Right lobe of liver (tissue), 4 donors: ENCODE results near the gene MYOG.

ENCODE experiments used
- POLR2A ChIP-seq: fragments of 450-650 bp; IDR thresholded peaks from one replicate; pipeline ENCODE4 v1.6.1; 2017; ENCODE audit warnings: antibody characterized with exemption, mild to moderate bottlenecking
- TF ChIP-seq, protein P1 (sequence below), 4 donors: fragments of 200-600 bp in 3 of 4; fragments of 450-650 bp in 1 of 4; IDR thresholded peaks; one replicate each; pipeline versions ENCODE4 v1.5.1 to v1.8.0; 2016 to 2022; ENCODE audit warnings: antibody characterized with exemption in 4 of 4, mild to moderate bottlenecking in 2 of 4
- donor health status: DM: no; HTN: no; CAD: no.
- donor health status: DM: no; HTN: no; CAD: no.
- donor health status: DM: no; HTN: yes; CAD: no.

DNA sequence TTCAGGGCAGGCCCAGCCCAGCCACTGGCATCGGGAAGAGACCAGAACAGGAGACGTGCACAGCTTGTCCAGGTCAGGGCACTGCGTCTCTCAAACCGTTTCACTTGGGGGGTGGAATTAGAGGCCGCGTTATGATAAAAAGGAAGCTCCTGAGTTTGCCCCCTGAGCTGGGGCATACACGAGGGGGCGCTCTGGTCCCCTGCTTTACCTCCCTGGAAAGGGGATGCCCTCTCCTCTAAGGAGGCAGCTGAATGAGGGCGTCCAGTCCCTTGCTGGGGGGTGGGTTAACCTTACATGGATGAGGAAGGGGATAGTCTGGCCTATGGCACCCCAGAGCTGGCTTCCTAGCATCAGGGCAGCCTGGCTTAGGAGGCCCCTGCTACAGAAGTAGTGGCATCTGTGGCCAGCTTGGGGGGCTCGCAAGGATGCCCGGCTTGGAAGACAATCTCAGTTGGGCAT lies 2.3 kb downstream of the MYOG start:
- TF ChIP-seq, protein P1, sequence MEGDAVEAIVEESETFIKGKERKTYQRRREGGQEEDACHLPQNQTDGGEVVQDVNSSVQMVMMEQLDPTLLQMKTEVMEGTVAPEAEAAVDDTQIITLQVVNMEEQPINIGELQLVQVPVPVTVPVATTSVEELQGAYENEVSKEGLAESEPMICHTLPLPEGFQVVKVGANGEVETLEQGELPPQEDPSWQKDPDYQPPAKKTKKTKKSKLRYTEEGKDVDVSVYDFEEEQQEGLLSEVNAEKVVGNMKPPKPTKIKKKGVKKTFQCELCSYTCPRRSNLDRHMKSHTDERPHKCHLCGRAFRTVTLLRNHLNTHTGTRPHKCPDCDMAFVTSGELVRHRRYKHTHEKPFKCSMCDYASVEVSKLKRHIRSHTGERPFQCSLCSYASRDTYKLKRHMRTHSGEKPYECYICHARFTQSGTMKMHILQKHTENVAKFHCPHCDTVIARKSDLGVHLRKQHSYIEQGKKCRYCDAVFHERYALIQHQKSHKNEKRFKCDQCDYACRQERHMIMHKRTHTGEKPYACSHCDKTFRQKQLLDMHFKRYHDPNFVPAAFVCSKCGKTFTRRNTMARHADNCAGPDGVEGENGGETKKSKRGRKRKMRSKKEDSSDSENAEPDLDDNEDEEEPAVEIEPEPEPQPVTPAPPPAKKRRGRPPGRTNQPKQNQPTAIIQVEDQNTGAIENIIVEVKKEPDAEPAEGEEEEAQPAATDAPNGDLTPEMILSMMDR (IDR thresholded peaks at IDR 0.05): no peak
- TF ChIP-seq POLR2A: no peak
